Epidermal melanocyte (primary cell): ENCODE data around the gene NOL9.

Experiments used
- DNase-seq: peaks from one replicate; pipeline ENCODE4 v3.0.0; 2011; ENCODE audit warnings: low spot score; ENCODE audit not compliant: insufficient read length

The NOL9 gene

DNA sequence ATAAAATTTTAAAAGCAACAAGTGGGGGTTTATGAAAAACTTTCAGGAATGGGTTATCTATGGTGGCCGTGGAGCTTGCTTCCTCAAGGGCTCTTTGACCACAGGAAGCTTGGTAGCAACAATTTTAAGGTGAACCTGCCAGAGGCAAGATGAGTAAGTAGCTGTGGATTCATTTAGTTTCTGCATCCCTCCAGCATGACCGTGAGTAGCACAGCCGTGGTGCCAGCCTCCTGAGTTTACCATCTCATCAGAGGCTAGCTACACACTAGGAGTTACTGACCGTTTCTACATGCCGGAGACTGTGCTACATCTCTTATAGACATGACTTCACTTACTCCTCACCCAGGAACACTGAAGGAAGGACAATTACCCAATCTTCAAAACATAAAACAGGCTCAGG lies 32.8 kb downstream of the NOL9 start:
- no peak for DNase-seq

GRCh38 chr1:6519935-6520671 lies 34.2 kb downstream of the NOL9 start:
- DNase-seq = peak; percentile 94

DNA sequence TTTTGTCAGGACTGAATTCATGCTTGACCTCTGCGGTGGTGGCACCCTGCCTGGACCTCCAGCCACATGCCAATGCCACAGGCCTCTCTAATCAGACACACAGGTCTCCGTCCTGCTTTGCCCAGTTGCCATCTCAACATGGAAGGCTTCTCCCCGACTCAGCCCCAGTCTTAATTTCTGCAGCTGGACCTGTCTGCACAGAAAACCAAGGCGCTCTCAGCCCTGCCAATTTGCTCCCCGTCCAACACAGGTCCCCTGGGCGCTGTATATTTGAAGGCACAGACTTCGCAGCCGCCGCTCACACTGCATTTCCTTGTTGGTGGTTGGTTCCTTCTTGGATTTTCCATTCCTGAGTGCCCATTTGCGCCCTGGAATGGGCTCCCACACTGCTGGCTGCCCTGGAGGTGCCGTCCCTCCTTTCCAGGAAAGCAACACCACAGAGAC lies 34.8 kb downstream of the NOL9 start:
- DNase-seq = no peak

- DNase-seq = no peak
These were observed 36.9 kb downstream of the NOL9 start for GRCh38 chr1:6517435-6517851.

GRCh38 chr1:6515771-6516170 lies 38.5 kb downstream of the NOL9 start:
- DNase-seq = no peak

DNA sequence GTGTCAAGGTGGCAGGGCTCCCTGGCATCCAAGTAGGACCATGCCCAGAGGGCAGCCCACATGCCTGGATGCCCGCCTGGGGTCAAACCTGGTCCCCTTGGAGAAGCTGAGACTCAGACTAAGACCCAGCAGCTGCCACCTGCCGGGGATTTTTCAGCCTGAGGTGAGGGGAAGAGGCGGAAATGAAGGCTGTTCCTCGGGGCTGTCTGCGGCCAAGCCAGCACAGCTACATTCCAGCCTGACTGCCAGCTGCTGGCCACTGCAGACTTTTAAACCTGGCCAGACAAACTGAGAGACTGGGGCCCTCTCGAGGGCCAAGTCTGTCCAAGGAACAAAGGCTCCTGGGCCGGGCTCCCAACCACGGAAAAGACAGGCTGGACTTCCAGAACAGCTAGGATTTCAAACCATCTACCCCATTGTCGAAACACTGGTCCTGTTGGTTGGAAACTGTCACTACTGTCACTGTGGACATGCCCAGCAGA lies 41.0 kb downstream of the NOL9 start:
- DNase-seq = no peak

GRCh38 chr1:6512908-6513280 lies 41.4 kb downstream of the NOL9 start:
- peak; percentile 0 for DNase-seq

DNA sequence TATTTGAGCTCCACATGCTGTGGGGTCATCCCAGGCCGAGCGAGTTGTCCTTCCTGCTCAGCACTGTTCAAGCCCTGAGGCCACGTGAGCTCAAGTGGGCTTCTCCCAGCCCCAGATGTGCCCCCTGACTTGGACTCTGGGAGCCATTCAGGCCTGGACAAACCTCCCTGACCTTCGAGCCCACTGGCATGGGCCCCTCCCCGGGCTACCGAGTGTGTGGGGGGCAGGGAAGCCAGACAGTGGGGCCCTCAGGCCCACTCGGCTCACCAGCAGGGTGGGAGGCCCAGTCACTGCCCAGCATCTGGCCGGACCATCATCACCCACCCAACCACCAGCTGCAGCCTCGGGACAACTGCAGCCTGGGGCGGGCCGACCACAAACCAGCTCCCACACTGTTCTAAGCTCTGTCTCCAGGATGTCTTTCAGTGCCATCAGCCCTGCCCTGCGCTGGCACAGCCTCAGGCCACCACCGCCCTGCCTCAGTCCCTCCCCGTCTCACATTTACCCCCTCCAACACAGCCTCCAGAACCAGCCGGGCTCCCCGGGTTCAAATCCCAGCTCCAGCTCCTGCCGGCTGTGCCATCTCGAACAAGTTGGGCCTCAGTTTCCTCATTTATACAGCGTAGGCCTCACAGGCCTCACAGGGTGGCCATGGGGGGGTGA lies 41.9 kb downstream of the NOL9 start:
- no peak for DNase-seq

DNA sequence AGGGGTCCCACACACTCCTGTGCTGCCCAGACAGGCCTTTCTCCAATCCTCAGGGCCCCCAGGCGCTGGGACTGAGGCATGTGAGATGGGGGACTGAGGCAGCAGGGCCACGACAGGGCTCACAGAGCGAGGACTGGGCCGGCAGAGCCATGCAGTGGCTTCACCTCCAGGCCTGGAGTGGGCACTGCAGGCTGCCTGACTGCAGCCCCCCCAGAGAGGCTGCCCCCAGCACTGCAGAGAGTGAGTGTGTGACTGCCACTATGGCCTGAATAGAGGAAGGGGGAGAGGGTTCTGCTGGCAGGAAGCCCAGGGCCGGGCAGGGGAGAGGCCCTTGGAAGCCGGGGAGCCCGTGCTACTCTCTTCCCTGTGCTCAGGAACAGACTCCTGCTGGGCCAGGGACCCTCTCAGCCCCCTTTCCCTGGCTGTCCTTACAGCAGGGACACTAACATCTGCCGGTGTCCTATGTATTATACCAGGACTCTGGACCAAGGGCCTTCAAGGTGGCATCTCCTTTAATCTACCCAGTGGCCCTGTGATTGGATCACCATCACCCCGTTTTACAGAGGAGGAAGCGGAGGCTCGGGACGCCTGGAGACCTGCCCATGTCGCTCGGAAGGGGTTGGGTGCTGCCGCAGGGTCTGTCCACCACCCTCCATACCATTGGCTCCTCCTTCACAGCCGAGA lies 42.6 kb downstream of the NOL9 start:
- no peak for DNase-seq

DNA sequence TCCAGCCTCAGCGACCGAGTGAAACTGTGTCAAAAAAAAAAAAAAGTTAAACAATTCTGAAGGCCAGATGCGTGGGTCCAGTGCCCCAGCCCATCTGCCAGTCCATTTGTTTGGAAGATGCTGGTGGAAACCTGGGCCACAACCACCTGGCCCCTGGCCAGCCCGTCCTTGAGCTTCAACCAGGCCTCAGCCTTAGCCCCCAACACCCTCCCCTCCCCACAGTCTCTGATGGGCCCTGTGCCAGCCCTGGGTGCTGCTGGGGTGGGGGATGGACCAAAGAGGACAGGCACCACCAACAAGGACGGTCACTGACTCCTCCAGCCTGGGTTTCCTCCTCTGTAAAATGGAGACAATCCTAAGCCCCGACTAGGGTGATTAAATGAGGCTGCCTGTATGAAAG lies 43.3 kb downstream of the NOL9 start:
- DNase-seq = no peak

DNA sequence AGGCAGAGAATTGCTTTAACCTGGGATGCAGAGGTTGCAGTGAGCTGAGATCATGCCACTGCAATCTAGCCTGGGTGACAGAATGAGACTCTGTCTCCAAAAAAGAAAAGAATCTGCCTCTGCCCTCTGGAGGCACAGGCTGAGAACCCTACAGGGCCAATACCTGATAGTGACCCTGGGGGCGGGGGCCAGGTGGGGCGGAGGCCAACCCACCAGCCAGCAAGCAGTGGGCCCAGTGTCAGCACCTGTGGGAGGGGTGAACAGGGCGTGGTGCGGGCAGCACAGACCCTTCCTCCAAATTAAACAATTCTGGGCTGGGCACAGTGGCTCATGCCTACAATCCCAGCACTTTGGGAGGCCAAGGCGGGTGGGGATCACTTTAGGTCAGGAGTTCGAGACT lies 43.8 kb downstream of the NOL9 start:
- DNase-seq = no peak

- no peak for DNase-seq
These were observed 44.4 kb downstream of the NOL9 start for GRCh38 chr1:6509919-6510291.

- no peak for DNase-seq
These were observed 44.9 kb downstream of the NOL9 start for GRCh38 chr1:6509220-6509918.

- DNase-seq = no peak
These were observed 45.5 kb downstream of the NOL9 start for GRCh38 chr1:6508816-6509189.

DNA sequence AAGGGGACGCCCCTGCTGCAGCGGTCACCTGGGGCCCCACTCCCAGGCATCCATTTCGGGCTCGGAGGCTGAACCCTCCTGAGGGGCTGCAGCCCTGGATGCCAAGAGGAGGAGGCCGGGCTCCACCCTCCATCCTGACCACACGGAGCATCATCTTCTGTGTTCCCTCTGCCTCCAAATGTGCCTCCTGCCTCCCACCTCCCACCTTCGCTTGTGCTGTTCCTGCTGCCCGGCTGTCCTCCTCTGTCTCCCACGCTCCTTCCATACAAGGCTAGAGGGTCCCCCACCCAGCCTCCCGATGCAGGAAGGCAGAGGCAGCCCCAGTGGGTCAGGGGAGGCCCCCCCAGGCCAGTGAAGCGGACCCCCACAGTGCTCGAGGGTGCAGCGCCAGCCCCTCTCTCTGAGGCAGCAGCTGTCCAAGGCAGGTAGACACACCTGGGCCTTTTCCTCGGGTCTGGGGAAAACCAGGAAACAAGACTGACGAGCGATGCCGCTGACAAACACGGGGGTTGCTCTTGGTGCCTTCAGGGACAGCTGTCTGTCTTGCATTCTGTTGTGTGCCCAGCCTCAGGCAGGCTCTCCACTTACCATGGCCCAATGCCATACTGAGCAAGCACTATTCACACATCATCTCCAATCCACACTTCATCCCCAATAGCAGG lies 46.0 kb downstream of the NOL9 start:
- DNase-seq = no peak

GRCh38 chr1:6507461-6507911 lies 46.8 kb downstream of the NOL9 start:
- no peak for DNase-seq

DNA sequence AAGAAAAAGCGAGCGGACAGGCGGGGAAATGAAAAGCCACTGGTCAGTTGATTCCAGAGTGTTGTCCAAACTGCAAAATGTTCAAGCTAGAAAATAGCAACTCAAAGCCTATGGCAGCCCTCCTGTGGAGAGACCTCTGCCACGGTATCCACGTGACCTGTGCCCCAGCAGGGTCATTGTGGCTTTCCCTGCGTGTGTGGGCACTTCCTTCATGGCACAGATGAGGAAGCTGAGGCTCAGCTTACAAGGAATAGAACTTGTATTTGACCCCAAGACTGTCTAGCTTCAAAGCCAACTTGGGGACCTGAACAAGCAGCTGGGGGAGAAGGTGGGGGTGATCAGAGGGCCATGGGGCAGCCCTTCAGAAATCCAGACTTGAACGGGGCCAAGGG lies 47.3 kb downstream of the NOL9 start:
- DNase-seq = no peak

GRCh38 chr1:6506210-6507036 lies 47.9 kb downstream of the NOL9 start:
- DNase-seq = no peak

DNA sequence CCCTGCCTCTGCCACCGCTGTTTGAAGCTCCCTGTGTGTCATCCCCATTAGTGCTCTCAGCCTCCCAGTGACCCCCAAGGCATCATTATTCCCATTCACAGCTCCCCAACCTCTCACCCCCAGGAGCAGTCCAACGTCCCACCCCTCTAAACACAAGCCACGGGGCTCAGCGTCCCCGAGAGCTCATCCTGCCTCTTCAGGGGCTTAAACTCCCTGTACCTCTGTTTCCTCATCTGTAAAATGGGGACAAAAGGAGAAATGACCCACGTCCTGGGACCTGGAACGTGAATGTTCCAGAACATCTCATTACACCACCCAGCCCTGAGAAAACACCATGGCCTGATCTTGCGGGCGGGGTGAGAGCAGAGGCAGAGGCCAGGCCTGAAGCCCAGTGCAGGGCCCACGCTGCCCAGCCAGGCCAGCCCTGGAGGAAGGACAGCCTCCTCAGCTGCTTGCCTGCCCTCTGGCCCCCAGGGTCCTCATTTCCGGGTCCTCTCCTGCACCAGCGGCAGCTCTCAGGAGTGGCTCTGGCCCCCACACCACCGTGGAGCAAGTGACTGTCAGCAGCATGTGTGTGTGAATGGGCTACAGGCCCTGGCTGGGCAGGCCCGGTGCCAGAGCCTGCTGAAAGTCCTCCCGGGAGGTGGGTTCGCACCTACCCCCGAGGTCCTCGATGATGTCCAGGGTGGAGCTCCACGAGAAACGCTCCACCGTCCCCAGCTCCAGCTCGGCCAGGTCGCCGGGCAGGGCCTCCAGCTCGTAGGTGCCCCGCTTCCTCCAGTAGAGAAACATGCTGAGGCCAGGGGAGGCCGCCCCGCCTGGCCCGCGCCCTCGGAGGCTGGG lies 48.7 kb downstream of the NOL9 start:
- no peak for DNase-seq

GRCh38 chr1:6504887-6505286 lies 49.4 kb downstream of the NOL9 start:
- no peak for DNase-seq
